ENCODE measurements around the gene GCM1.

The GCM1 gene

DNA sequence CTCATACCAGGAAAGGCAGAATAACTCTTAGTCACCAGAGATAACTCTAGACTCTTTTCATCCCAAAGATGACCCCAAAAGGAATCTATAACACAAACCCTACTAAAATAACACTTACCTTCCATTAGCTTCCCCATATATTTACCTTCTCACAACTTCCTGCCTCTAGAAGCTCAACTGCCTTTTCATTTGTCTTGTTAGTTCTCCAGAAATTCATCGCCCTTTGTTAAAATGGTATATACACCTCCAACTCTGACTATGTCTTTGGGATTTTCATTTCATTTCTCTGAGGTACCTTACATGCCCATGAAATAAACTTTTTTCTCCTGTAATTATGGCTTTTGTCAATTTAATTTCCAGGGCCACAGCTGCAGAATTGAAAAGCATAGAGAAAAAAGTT, 33.5 kb downstream of the GCM1 start:
- Mint-ChIP-seq H3K36me3 (ENCODE audit: insufficient read depth) (no peaks in the 10 kb centered on the region), H3K9me3 (no peaks in the 10 kb centered on the region), H3K27me3 (peaks cover 29% of the 10 kb centered on the region), H3K27ac (ENCODE audit: low read depth) (no peak overlapping the region), H3K4me1 (peaks cover 7% of the 10 kb centered on the region), H3K4me3 (no peak overlapping the region)
- ATAC-seq (replicated peaks; ENCODE audit: extremely low read depth, poor library complexity, severe bottlenecking) (no peak), DNase-seq (ENCODE audit: low spot score in 2 of 2) (no peak)

DNA sequence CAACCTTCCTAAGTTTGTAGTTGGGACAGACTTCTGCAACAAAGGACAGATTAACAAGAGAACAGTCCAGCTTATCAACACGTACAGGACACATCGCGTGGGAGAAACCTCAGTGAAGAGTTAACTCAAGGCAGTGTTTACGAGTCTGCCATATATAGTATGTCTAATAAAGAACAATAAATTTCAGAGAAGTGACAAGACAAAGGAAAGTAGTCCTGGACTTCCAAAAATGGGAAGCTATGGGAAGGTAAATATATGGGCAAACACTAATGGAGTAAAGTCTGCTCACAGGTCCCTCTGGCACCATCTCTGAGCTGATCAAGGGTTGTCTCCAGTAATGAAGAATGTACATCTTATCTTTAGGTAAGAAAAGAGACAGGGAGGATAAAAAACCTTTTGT, 34.9 kb downstream of the GCM1 start:
- H3K9me3 Mint-ChIP-seq = no peaks in the 10 kb centered on the region
- H3K27me3 Mint-ChIP-seq = peaks cover 20% of the 10 kb centered on the region
- H3K27ac Mint-ChIP-seq (ENCODE audit: low read depth) = no peak overlapping the region
- no peak for DNase-seq (ENCODE audit: low spot score in 2 of 2)
- H3K36me3 Mint-ChIP-seq (ENCODE audit: insufficient read depth) = no peaks in the 10 kb centered on the region
- ATAC-seq (replicated peaks; ENCODE audit: extremely low read depth, poor library complexity, severe bottlenecking) = no peak
- H3K4me1 Mint-ChIP-seq = peaks cover 7% of the 10 kb centered on the region
- no peak overlapping the region for H3K4me3 Mint-ChIP-seq

DNA sequence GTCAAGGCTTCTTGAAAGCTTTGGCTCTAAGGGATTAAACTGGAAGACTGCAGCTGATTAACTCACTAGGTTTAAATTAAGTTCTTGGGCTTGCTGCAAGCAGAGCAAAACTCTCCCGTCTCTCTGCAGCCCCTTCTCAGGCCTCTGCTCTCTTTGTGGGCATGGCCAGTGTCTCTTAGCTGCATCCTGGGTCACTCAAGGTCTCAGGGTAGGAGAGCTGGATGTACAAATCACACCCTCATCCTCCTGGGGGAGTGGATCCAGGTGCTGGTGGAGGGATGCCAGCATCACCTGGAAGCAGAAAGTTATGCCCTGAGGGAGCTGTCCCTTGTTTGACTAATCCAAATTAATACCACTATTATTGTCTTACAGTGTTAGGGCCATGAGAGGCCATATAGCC, 35.8 kb downstream of the GCM1 start:
- Mint-ChIP-seq H3K4me3 (no peak overlapping the region), H3K36me3 (ENCODE audit: insufficient read depth) (no peaks in the 10 kb centered on the region), H3K4me1 (peaks cover 7% of the 10 kb centered on the region), H3K27me3 (peaks cover 20% of the 10 kb centered on the region), H3K27ac (ENCODE audit: low read depth) (no peak overlapping the region), H3K9me3 (no peaks in the 10 kb centered on the region)
- DNase-seq (ENCODE audit: low spot score in 2 of 2) (no peak), ATAC-seq (replicated peaks; ENCODE audit: extremely low read depth, poor library complexity, severe bottlenecking) (no peak)

DNA sequence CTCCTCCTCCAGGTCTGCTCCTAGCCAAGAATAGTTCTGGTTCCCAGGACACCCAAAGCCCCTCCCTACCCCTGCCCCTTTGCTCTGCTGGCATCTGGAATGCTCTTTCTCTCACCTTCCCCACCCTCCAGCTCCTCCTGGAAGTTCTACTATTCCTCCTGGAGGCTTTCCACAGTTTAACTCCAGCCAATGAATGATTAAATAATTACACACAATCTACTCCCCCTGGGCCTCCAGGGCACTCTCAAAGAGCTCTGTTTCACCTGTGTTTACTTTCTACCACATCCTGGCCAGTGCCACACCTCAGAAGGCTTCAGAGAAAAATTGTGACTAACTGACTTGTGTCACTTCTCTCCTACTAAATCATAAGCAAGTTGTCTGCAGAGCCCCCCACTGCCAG, 36.2 kb downstream of the GCM1 start:
- no peak for DNase-seq (ENCODE audit: low spot score in 2 of 2)
- Mint-ChIP-seq H3K4me3 (no peak overlapping the region), H3K9me3 (no peaks in the 10 kb centered on the region), H3K27ac (ENCODE audit: low read depth) (no peak overlapping the region), H3K27me3 (peaks cover 20% of the 10 kb centered on the region), H3K36me3 (ENCODE audit: insufficient read depth) (no peaks in the 10 kb centered on the region), H3K4me1 (peaks cover 7% of the 10 kb centered on the region)
- no peak for ATAC-seq (replicated peaks; ENCODE audit: extremely low read depth, poor library complexity, severe bottlenecking)

DNA sequence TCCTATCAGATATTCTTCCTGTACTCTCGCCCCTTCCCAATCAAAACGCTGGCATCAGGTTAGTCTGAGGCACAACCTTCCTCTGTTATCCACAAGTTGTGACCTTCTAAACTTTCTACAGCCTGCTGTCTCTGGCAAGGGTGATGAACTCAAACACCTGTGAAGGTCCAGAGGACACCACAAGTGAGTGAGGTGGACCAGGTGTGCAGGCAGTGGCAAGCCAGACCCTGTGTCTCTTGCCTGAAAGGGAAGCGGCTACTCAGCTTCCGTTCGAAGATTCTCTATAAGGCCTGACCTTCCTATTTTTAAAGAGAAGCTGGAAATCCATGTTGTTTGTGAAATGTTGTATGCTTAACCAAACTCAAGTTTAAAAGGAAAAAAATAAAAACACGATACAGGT, 36.8 kb downstream of the GCM1 start:
- Mint-ChIP-seq H3K27ac (ENCODE audit: low read depth) (no peak overlapping the region), H3K9me3 (no peaks in the 10 kb centered on the region), H3K27me3 (peaks cover 20% of the 10 kb centered on the region), H3K4me3 (no peak overlapping the region), H3K4me1 (peaks cover 7% of the 10 kb centered on the region), H3K36me3 (ENCODE audit: insufficient read depth) (no peaks in the 10 kb centered on the region)
- no peak for DNase-seq (ENCODE audit: low spot score in 2 of 2)
- no peak for ATAC-seq (replicated peaks; ENCODE audit: extremely low read depth, poor library complexity, severe bottlenecking)

DNA sequence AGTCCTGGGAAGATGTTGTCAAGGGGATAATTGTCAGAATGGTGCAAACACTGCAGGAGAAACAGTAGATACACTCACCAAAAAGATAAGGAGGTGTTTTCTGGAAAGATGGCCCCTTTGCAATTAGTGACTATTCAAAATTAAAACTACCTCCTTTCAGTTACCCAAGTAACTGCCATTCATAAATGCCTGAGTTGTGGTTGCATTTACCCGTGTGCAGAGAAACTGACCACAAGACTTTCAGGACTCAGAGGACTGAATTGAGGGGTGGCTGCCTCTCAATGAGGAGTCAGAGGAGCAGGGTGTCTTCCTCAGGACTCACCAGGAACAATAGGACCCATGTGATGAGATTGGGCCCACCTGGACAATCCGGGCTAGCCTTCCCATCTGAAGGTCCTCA, 39.0 kb downstream of the GCM1 start:
- Mint-ChIP-seq H3K4me1 (peaks cover 7% of the 10 kb centered on the region), H3K27ac (ENCODE audit: low read depth) (no peak overlapping the region), H3K27me3 (peaks cover 20% of the 10 kb centered on the region), H3K36me3 (ENCODE audit: insufficient read depth) (no peaks in the 10 kb centered on the region), H3K4me3 (no peak overlapping the region), H3K9me3 (no peaks in the 10 kb centered on the region)
- ATAC-seq (replicated peaks; ENCODE audit: extremely low read depth, poor library complexity, severe bottlenecking) (no peak), DNase-seq (ENCODE audit: low spot score in 2 of 2) (no peak)

DNA sequence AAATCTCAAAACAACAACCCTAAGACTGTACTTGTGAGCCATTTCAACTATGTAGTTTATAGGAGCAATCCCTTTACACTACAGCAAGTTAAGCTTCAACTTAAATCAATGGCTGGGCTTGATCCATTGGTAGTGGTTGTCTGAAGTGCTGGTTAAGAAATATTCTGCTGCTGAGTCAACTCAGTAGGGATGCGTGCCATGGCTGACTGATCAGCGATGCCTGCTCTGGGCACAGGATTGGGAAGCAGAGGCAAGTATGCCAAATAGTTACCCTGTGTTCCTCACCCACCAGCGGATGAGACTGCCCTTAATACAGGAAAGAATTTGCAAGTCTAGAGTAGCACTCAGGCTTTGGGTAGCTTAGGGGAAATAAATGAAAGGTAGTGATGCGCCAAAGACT, 41.5 kb downstream of the GCM1 start:
- no peaks in the 10 kb centered on the region for H3K36me3 Mint-ChIP-seq (ENCODE audit: insufficient read depth)
- H3K9me3 Mint-ChIP-seq = no peaks in the 10 kb centered on the region
- H3K27me3 Mint-ChIP-seq = no peaks in the 10 kb centered on the region
- H3K4me3 Mint-ChIP-seq = no peak overlapping the region
- H3K4me1 Mint-ChIP-seq = no peaks in the 10 kb centered on the region
- no peak for DNase-seq (ENCODE audit: low spot score in 2 of 2)
- ATAC-seq (replicated peaks; ENCODE audit: extremely low read depth, poor library complexity, severe bottlenecking) = no peak
- no peak overlapping the region for H3K27ac Mint-ChIP-seq (ENCODE audit: low read depth)

DNA sequence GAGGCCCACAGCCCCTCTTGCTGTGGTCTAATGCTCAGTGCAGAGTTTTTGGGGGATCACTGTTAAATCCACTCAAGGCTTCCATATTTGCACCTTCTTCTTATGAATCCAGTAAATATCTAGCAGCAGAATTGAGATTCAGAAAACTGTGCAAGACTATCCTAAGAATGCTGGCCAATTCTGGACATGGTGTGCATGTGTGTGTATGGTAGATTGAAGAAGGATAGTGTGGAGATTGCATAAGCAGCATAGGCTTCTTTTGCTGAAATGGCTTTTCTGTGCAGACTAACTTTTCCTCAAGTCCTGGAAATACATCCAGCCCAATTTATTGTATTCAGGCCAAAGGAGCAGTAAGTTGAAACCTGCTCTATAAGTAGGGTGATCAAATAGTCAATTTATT, 43.7 kb downstream of the GCM1 start:
- Mint-ChIP-seq H3K4me3 (no peak overlapping the region), H3K27ac (ENCODE audit: low read depth) (no peak overlapping the region), H3K4me1 (no peaks in the 10 kb centered on the region), H3K36me3 (ENCODE audit: insufficient read depth) (peaks cover 4% of the 10 kb centered on the region), H3K9me3 (no peaks in the 10 kb centered on the region), H3K27me3 (no peaks in the 10 kb centered on the region)
- ATAC-seq (replicated peaks; ENCODE audit: extremely low read depth, poor library complexity, severe bottlenecking) (no peak), DNase-seq (ENCODE audit: low spot score in 2 of 2) (no peak)

DNA sequence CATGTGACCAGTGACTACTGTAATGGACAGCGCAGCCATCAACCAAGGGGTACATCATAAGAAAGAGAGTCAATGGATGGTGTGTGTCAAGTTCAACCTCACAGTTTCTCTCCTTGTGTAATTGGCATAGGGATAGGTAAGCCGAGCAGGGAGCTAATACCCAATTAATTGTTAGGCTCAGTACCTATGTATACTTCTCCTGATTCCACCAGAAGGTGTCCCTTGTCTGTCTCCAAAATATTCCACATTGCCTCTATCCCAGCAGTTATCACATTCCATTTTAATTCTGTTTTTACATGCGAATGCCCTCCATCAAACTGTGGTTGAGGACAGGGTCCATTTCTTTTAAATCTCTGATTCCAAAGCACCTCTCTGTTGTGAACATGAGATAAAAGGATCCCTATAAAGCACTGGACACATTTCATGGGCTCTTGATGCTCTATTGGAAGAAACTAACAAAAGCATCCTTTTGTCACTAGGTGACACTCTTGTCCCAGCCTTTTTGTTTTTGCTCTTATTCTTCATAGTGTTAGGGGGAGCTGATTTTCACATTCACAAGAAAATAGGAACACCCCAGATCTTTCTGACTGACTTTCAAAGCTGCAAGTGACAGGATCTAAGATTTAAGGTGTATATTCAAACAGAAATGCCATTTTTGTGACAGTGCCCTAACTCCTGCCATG, 44.5 kb downstream of the GCM1 start:
- H3K36me3 Mint-ChIP-seq (ENCODE audit: insufficient read depth) = peaks cover 5% of the 10 kb centered on the region
- no peak overlapping the region for H3K27ac Mint-ChIP-seq (ENCODE audit: low read depth)
- no peak for ATAC-seq (replicated peaks; ENCODE audit: extremely low read depth, poor library complexity, severe bottlenecking)
- no peaks in the 10 kb centered on the region for H3K9me3 Mint-ChIP-seq
- no peaks in the 10 kb centered on the region for H3K27me3 Mint-ChIP-seq
- no peak for DNase-seq (ENCODE audit: low spot score in 2 of 2)
- no peak overlapping the region for H3K4me3 Mint-ChIP-seq
- H3K4me1 Mint-ChIP-seq = no peaks in the 10 kb centered on the region

DNA sequence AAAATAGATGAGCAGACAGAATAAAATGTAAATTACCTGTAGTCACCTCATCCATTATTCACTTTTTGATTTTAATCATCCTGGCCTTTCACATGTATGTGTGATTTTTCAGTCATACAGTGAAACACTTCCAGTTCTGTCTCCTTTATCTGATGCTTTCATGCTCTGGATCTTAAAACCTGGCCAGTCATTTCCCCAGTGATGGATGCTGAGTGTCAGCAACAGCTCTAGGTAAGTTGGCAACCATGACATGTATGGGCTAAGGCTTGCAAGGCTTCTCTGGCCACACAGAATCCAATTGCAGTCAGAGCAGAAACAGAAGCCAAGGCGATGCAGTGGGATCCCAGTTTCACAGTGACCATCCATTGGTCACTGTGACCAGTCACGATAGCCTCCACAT, 47.6 kb downstream of the GCM1 start:
- no peak overlapping the region for H3K4me3 Mint-ChIP-seq
- no peaks in the 10 kb centered on the region for H3K27me3 Mint-ChIP-seq
- no peak for DNase-seq (ENCODE audit: low spot score in 2 of 2)
- ATAC-seq (replicated peaks; ENCODE audit: extremely low read depth, poor library complexity, severe bottlenecking) = no peak
- no peak overlapping the region for H3K27ac Mint-ChIP-seq (ENCODE audit: low read depth)
- peaks cover 21% of the 10 kb centered on the region for H3K36me3 Mint-ChIP-seq (ENCODE audit: insufficient read depth)
- H3K4me1 Mint-ChIP-seq = no peaks in the 10 kb centered on the region
- no peaks in the 10 kb centered on the region for H3K9me3 Mint-ChIP-seq

DNA sequence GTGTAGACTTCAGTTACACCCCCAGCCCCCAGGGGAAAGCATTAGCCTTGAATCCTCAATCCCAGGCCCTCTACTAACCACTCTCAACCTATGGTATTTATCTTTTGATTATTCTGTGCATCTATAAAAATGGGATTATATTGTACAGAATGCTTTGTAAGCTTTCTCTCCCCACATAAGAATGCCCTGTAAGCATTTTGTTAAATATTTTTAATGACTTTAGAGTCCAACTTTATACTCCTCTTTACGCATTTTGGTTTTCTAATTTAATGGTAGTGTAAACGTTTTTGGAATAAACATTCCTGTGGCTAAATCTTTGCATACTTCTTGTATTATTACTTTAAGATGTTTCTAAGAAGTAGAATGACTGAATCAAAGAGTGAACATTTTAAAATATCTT, 48.1 kb downstream of the GCM1 start:
- H3K27me3 Mint-ChIP-seq = no peaks in the 10 kb centered on the region
- H3K4me1 Mint-ChIP-seq = no peaks in the 10 kb centered on the region
- H3K36me3 Mint-ChIP-seq (ENCODE audit: insufficient read depth) = peaks cover 25% of the 10 kb centered on the region
- no peaks in the 10 kb centered on the region for H3K9me3 Mint-ChIP-seq
- no peak overlapping the region for H3K4me3 Mint-ChIP-seq
- no peak for DNase-seq (ENCODE audit: low spot score in 2 of 2)
- no peak for ATAC-seq (replicated peaks; ENCODE audit: extremely low read depth, poor library complexity, severe bottlenecking)
- H3K27ac Mint-ChIP-seq (ENCODE audit: low read depth) = no peak overlapping the region

DNA sequence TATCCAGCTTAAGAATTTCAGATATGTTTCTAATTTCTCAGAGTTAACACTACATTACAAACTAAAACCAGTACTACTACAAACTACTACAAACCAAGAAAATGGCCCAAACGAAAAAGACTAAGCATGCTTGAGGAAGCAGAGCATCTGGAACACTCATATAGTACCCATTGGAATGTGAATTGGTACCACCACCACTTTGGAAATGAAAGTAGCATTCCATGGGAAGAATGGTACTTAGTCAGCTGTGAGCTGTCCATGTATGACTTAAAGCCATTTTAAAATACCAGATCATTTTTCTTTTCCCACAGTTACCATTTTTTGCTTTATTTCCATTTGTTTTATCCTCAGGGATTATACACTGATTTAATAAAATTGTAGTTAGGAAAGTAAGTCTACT, 52.9 kb downstream of the GCM1 start:
- ATAC-seq (replicated peaks; ENCODE audit: extremely low read depth, poor library complexity, severe bottlenecking) (no peak), DNase-seq (ENCODE audit: low spot score in 2 of 2) (no peak)
- Mint-ChIP-seq H3K9me3 (no peaks in the 10 kb centered on the region), H3K4me1 (no peaks in the 10 kb centered on the region), H3K4me3 (no peak overlapping the region), H3K27ac (ENCODE audit: low read depth) (no peak overlapping the region), H3K36me3 (ENCODE audit: insufficient read depth) (peaks cover 49% of the 10 kb centered on the region), H3K27me3 (no peaks in the 10 kb centered on the region)

DNA sequence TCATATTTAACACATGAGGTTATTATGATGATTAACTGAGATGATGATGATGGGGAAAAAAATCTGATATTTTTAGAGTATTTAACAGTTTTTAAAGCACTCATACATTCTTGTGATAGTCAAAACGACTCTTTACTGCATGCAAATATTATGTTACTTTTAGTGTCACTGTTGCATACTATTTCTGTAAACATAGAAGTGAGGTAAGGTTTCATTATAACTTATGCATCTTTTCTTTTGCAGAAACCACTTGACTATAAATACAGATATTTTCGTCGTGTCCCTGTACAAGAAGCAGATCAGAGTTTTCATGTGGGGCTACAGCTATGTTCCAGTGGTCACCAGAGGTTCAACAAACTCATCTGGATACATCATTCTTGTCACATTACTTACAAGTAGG, 53.4 kb downstream of the GCM1 start:
- no peak for ATAC-seq (replicated peaks; ENCODE audit: extremely low read depth, poor library complexity, severe bottlenecking)
- DNase-seq (ENCODE audit: low spot score in 2 of 2) = no peak
- Mint-ChIP-seq H3K4me1 (no peaks in the 10 kb centered on the region), H3K9me3 (no peaks in the 10 kb centered on the region), H3K4me3 (no peak overlapping the region), H3K27ac (ENCODE audit: low read depth) (no peak overlapping the region), H3K36me3 (ENCODE audit: insufficient read depth) (peaks cover 48% of the 10 kb centered on the region), H3K27me3 (no peaks in the 10 kb centered on the region)

DNA sequence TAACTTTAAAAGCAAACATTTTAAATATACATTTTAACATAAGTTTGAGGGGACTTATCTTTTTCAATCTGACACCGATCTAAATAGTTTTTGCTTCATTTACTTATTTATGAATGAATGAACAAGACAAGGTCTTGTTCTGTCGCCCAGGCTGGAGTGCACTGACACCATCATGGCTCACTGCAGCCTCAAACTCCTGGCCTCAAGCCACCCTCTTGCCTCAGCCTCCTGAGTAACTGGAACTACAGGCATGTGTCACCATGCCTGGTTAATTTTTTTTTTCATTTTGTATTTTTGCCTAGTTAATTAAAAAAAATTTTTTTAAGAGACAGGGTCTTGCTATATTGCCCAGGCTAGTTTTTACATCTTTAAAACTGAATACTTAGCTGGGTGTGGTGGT, 58.1 kb downstream of the GCM1 start:
- H3K27me3 Mint-ChIP-seq = no peaks in the 10 kb centered on the region
- no peaks in the 10 kb centered on the region for H3K9me3 Mint-ChIP-seq
- ATAC-seq (replicated peaks; ENCODE audit: extremely low read depth, poor library complexity, severe bottlenecking) (no peak), DNase-seq (ENCODE audit: low spot score in 2 of 2) (no peak)
- H3K36me3 Mint-ChIP-seq (ENCODE audit: insufficient read depth) = peaks cover 60% of the 10 kb centered on the region
- H3K4me1 Mint-ChIP-seq = no peaks in the 10 kb centered on the region
- no peak overlapping the region for H3K4me3 Mint-ChIP-seq
- no peak overlapping the region for H3K27ac Mint-ChIP-seq (ENCODE audit: low read depth)
